ENCODE data around the gene NRG3.

NRG3 gene

GRCh38 chr10:82213784-82214183 is 338.8 kb downstream of the NRG3 start:
- DNase-seq (ENCODE audit: low spot score), result peak; percentile 15

- DNase-seq (ENCODE audit: low spot score), result no peak
Measured at GRCh38 chr10:82221056-82221455, 346.1 kb downstream of the NRG3 start.

GRCh38 chr10:82221601-82222149 is 346.7 kb downstream of the NRG3 start:
- DNase-seq (ENCODE audit: low spot score), result no peak

GRCh38 chr10:82228701-82229100 is 353.7 kb downstream of the NRG3 start:
- no peak for DNase-seq (ENCODE audit: low spot score)

- DNase-seq (ENCODE audit: low spot score), result no peak
Measured at GRCh38 chr10:82234173-82234572, 359.2 kb downstream of the NRG3 start.

- DNase-seq (ENCODE audit: low spot score), result no peak
Measured at GRCh38 chr10:82236084-82236731, 361.2 kb downstream of the NRG3 start.

GRCh38 chr10:82238291-82238690 is 363.3 kb downstream of the NRG3 start:
- DNase-seq (ENCODE audit: low spot score), result no peak

- no peak for DNase-seq (ENCODE audit: low spot score)
Measured at GRCh38 chr10:82240408-82240807, 365.4 kb downstream of the NRG3 start.

- DNase-seq (ENCODE audit: low spot score), result no peak
Measured at GRCh38 chr10:82242778-82243177, 367.8 kb downstream of the NRG3 start.

GRCh38 chr10:82245157-82245556 is 370.2 kb downstream of the NRG3 start:
- DNase-seq (ENCODE audit: low spot score), result no peak

- DNase-seq (ENCODE audit: low spot score), result no peak
Measured at GRCh38 chr10:82245906-82246560, 371.0 kb downstream of the NRG3 start.

- no peak for DNase-seq (ENCODE audit: low spot score)
Measured at GRCh38 chr10:82249141-82249540, 374.1 kb downstream of the NRG3 start.

GRCh38 chr10:82251222-82251906 is 376.4 kb downstream of the NRG3 start:
- no peak for DNase-seq (ENCODE audit: low spot score)

- DNase-seq (ENCODE audit: low spot score), result no peak
Measured at GRCh38 chr10:82252081-82252480, 377.1 kb downstream of the NRG3 start.

GRCh38 chr10:82254237-82254636 is 379.2 kb downstream of the NRG3 start:
- DNase-seq (ENCODE audit: low spot score), result no peak

- no peak for DNase-seq (ENCODE audit: low spot score)
Measured at GRCh38 chr10:82256275-82256674, 381.3 kb downstream of the NRG3 start.

- no peak for DNase-seq (ENCODE audit: low spot score)
Measured at GRCh38 chr10:82266438-82266837, 391.4 kb downstream of the NRG3 start.

- no peak for DNase-seq (ENCODE audit: low spot score)
Measured at GRCh38 chr10:82267014-82267413, 392.0 kb downstream of the NRG3 start.

GRCh38 chr10:82267465-82267864 is 392.5 kb downstream of the NRG3 start:
- no peak for DNase-seq (ENCODE audit: low spot score)

- no peak for DNase-seq (ENCODE audit: low spot score)
Measured at GRCh38 chr10:82267960-82268359, 393.0 kb downstream of the NRG3 start.

- DNase-seq (ENCODE audit: low spot score), result no peak
Measured at GRCh38 chr10:82277591-82277990, 402.6 kb downstream of the NRG3 start.

- DNase-seq (ENCODE audit: low spot score), result no peak
Measured at GRCh38 chr10:82278401-82279182, 403.6 kb downstream of the NRG3 start.

Measured in cerebellar cortex (tissue), 1 donor.